ENCODE measurements around the gene ATP2C2.
"Not testable (repeated sequence)": the region's sequence is repeated elsewhere in the genome, so short reads cannot be mapped to it uniquely, and the experiment has no call there.

ATP2C2 gene

GRCh38 chr16:84420556-84420955 is 52.2 kb downstream of the ATP2C2 start:
- not testable (repeated sequence) for DNase-seq (ENCODE audit: low spot score)

- no peak for DNase-seq (ENCODE audit: low spot score)
Observed at GRCh38 chr16:84421081-84421937, 53.0 kb downstream of the ATP2C2 start.

GRCh38 chr16:84421938-84422220 is 53.5 kb downstream of the ATP2C2 start:
- DNase-seq (ENCODE audit: low spot score), result no peak

- no peak for DNase-seq (ENCODE audit: low spot score)
Observed at GRCh38 chr16:84423416-84423837, 55.1 kb downstream of the ATP2C2 start.

GRCh38 chr16:84425696-84426095 is 57.4 kb downstream of the ATP2C2 start:
- no peak for DNase-seq (ENCODE audit: low spot score)

GRCh38 chr16:84426804-84427203 is 58.5 kb downstream of the ATP2C2 start:
- no peak for DNase-seq (ENCODE audit: low spot score)

- DNase-seq (ENCODE audit: low spot score), result no peak
Observed at GRCh38 chr16:84427553-84427952, 59.2 kb downstream of the ATP2C2 start.

GRCh38 chr16:84430860-84431259 is 62.5 kb downstream of the ATP2C2 start:
- DNase-seq (ENCODE audit: low spot score), result no peak

- no peak for DNase-seq (ENCODE audit: low spot score)
Observed at GRCh38 chr16:84434800-84435199, 66.5 kb downstream of the ATP2C2 start.

GRCh38 chr16:84436196-84436595 is 67.9 kb downstream of the ATP2C2 start:
- DNase-seq (ENCODE audit: low spot score), result no peak

- no peak for DNase-seq (ENCODE audit: low spot score)
Observed at GRCh38 chr16:84438971-84439696, 70.8 kb downstream of the ATP2C2 start.

- DNase-seq (ENCODE audit: low spot score), result no peak
Observed at GRCh38 chr16:84442416-84443145, 74.2 kb downstream of the ATP2C2 start.

GRCh38 chr16:84443166-84443802 is 74.9 kb downstream of the ATP2C2 start:
- no peak for DNase-seq (ENCODE audit: low spot score)

- no peak for DNase-seq (ENCODE audit: low spot score)
Observed at GRCh38 chr16:84444476-84444875, 76.1 kb downstream of the ATP2C2 start.

GRCh38 chr16:84446084-84446483 is 77.7 kb downstream of the ATP2C2 start:
- DNase-seq (ENCODE audit: low spot score), result no peak

GRCh38 chr16:84446596-84447392 is 78.5 kb downstream of the ATP2C2 start:
- DNase-seq (ENCODE audit: low spot score), result no peak

GRCh38 chr16:84448444-84448843 is 80.1 kb downstream of the ATP2C2 start:
- DNase-seq (ENCODE audit: low spot score), result no peak

- no peak for DNase-seq (ENCODE audit: low spot score)
Observed at GRCh38 chr16:84449156-84450140, 81.1 kb downstream of the ATP2C2 start.

- DNase-seq (ENCODE audit: low spot score), result no peak
Observed at GRCh38 chr16:84450176-84450865, 82.0 kb downstream of the ATP2C2 start.
